Measurements from ENCODE around the gene SLC25A12. TPM values are rescaled to one million over a fixed set of nuclear protein-coding genes. Genes with fewer than 3 reads are reported as not detected.

SLC25A12 gene
- total RNA-seq, 1 experiment from 2014 or later, result 5.3 TPM

DNA sequence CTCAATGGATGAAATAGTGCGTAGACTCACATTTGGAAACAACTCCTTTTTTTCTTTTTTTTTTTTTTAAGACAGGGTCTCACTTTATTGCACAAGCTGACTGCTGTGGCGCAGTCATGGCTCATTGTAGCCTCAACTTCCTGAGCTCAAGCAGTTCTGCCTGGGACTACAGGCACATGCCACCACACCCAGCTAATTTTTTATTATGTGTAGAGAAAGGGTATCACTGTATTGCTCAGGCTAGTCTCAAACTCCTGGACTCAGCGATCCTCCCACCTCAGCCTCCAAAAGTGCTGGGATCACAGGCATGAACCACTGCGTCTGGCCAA lies 45.7 kb upstream of the SLC25A12 start:
- BruUV-seq (replicated peaks), result no TSS peak
- H3K9me3 Mint-ChIP-seq (ENCODE audit: unreplicated experiment), result no peaks in the 10 kb centered on the region
- Histone ChIP-seq H3K4me1 (no peaks in the 10 kb centered on the region), H3K4me3 (ENCODE audit: low read depth, low read length) (no peak overlapping the region), H3K9me3 (no peaks in the 10 kb centered on the region), H3K27me3 (replicated peaks; ENCODE audit: control insufficient read depth, insufficient read depth, low read length) (no peaks in the 10 kb centered on the region), H3K36me3 (ENCODE audit: control insufficient read depth, insufficient read depth, low read length) (no peaks in the 10 kb centered on the region)
- intact Hi-C loops (cut with micrococcal nuclease; ENCODE audit: unreplicated experiment), result no loop called here
- TF ChIP-seq, protein P1, sequence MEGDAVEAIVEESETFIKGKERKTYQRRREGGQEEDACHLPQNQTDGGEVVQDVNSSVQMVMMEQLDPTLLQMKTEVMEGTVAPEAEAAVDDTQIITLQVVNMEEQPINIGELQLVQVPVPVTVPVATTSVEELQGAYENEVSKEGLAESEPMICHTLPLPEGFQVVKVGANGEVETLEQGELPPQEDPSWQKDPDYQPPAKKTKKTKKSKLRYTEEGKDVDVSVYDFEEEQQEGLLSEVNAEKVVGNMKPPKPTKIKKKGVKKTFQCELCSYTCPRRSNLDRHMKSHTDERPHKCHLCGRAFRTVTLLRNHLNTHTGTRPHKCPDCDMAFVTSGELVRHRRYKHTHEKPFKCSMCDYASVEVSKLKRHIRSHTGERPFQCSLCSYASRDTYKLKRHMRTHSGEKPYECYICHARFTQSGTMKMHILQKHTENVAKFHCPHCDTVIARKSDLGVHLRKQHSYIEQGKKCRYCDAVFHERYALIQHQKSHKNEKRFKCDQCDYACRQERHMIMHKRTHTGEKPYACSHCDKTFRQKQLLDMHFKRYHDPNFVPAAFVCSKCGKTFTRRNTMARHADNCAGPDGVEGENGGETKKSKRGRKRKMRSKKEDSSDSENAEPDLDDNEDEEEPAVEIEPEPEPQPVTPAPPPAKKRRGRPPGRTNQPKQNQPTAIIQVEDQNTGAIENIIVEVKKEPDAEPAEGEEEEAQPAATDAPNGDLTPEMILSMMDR (IDR thresholded peaks at IDR 0.05; ENCODE audit: insufficient read depth in 1 of 2, low read depth in 1 of 2, low read length in 1 of 2, severe bottlenecking in 1 of 2, unreplicated experiment in 1 of 2), result no peak
- H3K4me3 Mint-ChIP-seq (ENCODE audit: unreplicated experiment), result no peak overlapping the region
- H3K27me3 Mint-ChIP-seq (ENCODE audit: insufficient read depth, unreplicated experiment), result no peaks in the 10 kb centered on the region
- peaks cover 5% of the 10 kb centered on the region for H3K36me3 Mint-ChIP-seq (ENCODE audit: insufficient read depth, unreplicated experiment)
- no peak for DNase-seq
- ChIA-PET POLR2A (no interaction called here), CTCF (no interaction called here)
- no peak overlapping the region for H3K27ac Mint-ChIP-seq (ENCODE audit: unreplicated experiment)
- no peaks in the 10 kb centered on the region for H3K4me1 Mint-ChIP-seq (ENCODE audit: low read depth, unreplicated experiment)

DNA sequence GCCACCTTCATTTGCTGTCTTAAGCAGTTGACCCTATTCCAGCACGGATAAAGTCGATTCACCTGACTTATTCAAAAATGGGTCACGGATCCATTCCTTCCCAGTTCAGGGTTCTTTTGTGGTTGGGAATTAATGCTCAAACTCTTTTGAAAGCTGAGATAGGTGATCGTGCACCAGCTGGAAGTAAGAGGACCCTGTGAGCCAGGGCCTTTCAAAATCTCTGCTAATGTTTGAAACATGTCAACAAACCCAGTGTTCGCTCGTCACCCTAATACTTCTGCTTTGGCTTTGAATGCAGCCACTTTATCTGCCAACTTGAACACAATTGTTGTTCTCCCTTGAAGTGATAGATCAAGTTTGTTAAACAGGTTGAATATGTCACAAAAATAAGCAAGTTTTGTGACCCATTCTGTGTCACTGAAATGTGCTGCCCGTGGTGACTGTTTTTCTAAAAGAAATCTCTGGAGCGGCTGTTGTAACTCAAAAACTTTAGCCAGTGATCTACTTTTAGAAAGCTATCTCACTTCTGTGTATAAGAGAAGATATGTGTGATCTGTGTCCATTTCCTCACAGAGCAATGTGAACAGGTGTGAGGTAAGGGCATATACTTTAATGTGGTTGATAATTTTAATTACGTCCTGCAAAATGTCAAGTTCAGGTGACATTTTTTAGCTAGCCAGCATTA lies 45.2 kb upstream of the SLC25A12 start:
- no peak overlapping the region for H3K27ac Mint-ChIP-seq (ENCODE audit: unreplicated experiment)
- ChIA-PET CTCF (no interaction called here), POLR2A (no interaction called here)
- no peak overlapping the region for H3K4me3 Mint-ChIP-seq (ENCODE audit: unreplicated experiment)
- intact Hi-C loops (cut with micrococcal nuclease; ENCODE audit: unreplicated experiment), result no loop called here
- DNase-seq, result no peak
- H3K27me3 ChIP-seq (replicated peaks; ENCODE audit: control insufficient read depth, insufficient read depth, low read length), result no peaks in the 10 kb centered on the region
- H3K9me3 Mint-ChIP-seq (ENCODE audit: unreplicated experiment), result no peaks in the 10 kb centered on the region
- no peaks in the 10 kb centered on the region for H3K27me3 Mint-ChIP-seq (ENCODE audit: insufficient read depth, unreplicated experiment)
- H3K4me3 ChIP-seq (ENCODE audit: low read depth, low read length), result no peak overlapping the region
- no peaks in the 10 kb centered on the region for H3K36me3 ChIP-seq (ENCODE audit: control insufficient read depth, insufficient read depth, low read length)
- H3K36me3 Mint-ChIP-seq (ENCODE audit: insufficient read depth, unreplicated experiment), result peaks cover 8% of the 10 kb centered on the region
- no peaks in the 10 kb centered on the region for H3K4me1 Mint-ChIP-seq (ENCODE audit: low read depth, unreplicated experiment)
- TF ChIP-seq, protein P1 (IDR thresholded peaks at IDR 0.05; ENCODE audit: insufficient read depth in 1 of 2, low read depth in 1 of 2, low read length in 1 of 2, severe bottlenecking in 1 of 2, unreplicated experiment in 1 of 2), result no peak
- H3K9me3 ChIP-seq, result no peaks in the 10 kb centered on the region
- BruUV-seq (replicated peaks), result no TSS peak
- no peaks in the 10 kb centered on the region for H3K4me1 ChIP-seq

DNA sequence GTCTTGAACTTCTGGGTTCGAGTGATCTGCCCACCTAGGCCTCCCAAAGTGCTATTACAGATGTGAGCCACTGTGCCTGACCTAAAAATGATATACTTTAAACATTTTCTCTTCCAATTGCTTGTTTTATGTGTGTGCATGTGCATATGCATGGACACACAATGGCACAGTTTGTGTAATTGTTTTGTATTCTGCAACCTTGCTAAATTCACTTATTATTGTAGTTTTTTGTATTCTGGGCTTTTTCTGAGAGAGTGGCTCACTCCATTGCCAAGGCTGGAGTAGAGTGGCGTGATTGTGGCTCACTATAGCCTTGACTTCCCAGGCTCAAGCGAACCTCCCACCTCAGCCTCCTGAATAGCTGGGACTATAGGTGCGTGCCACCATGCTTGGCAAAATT lies 36.3 kb upstream of the SLC25A12 start:
- Mint-ChIP-seq H3K27me3 (ENCODE audit: insufficient read depth, unreplicated experiment) (no peaks in the 10 kb centered on the region), H3K4me1 (ENCODE audit: low read depth, unreplicated experiment) (no peaks in the 10 kb centered on the region), H3K9me3 (ENCODE audit: unreplicated experiment) (no peaks in the 10 kb centered on the region), H3K36me3 (ENCODE audit: insufficient read depth, unreplicated experiment) (peaks cover 28% of the 10 kb centered on the region), H3K4me3 (ENCODE audit: unreplicated experiment) (no peak overlapping the region), H3K27ac (ENCODE audit: unreplicated experiment) (no peak overlapping the region)
- CTCF ChIA-PET, result no interaction called here
- TF ChIP-seq, protein P1 (IDR thresholded peaks at IDR 0.05; ENCODE audit: insufficient read depth in 1 of 2, low read depth in 1 of 2, low read length in 1 of 2, severe bottlenecking in 1 of 2, unreplicated experiment in 1 of 2), result no peak
- Histone ChIP-seq H3K9me3 (no peaks in the 10 kb centered on the region), H3K4me1 (no peaks in the 10 kb centered on the region), H3K36me3 (ENCODE audit: control insufficient read depth, insufficient read depth, low read length) (peaks cover 2% of the 10 kb centered on the region; the same call in 1 of the 2 replicates), H3K27me3 (replicated peaks; ENCODE audit: control insufficient read depth, insufficient read depth, low read length) (no peaks in the 10 kb centered on the region), H3K4me3 (ENCODE audit: low read depth, low read length) (no peak overlapping the region)
- BruUV-seq (replicated peaks), result no TSS peak
- intact Hi-C loops (cut with micrococcal nuclease; ENCODE audit: unreplicated experiment), result no loop called here
- POLR2A ChIA-PET, result no interaction called here
- no peak for DNase-seq
